B cell (primary cell): ENCODE data around the gene EP400. TPM values are rescaled to one million over a fixed set of nuclear protein-coding genes. Genes with fewer than 3 reads are reported as not detected.

Source experiments
- ATAC-seq: fragments of 200-7000 bp; cut with Tn5 transposase; one replicate; pipeline ENCODE4 v1.10.0; 2021; ENCODE audit warnings: low read depth, mild to moderate bottlenecking, moderate number of reproducible peaks, moderate library complexity
- CTCF ChIA-PET: fragments of 350-600 bp; sonication (Branson Sonifier 250); formaldehyde crosslinking; loops from one replicate; lab custom pipeline; 2021; ENCODE audit warnings: antibody characterized with exemption, inconsistent platforms; lab: Charles Lee
- POLR2A ChIA-PET: fragments of 350-600 bp; sonication (Branson Sonifier 250); formaldehyde crosslinking; loops from one replicate; lab custom pipeline; 2021; ENCODE audit warnings: antibody characterized with exemption; lab: Charles Lee
- DNase-seq: peaks from one replicate; pipeline ENCODE4 v3.0.0; 2013
- H2AFZ ChIP-seq: 2 replicates; pipeline ENCODE4 v1.6.1; 2012; ENCODE audit warnings: mild to moderate bottlenecking, low read depth, low read length; ENCODE audit not compliant: insufficient read depth, poor library complexity, severe bottlenecking
- H3K27ac ChIP-seq, 2 donors: 1 replicate in 1 of 2; 2 replicates in 1 of 2; pipeline ENCODE4 v1.5.1; 2012 to 2013; ENCODE audit warnings: low read length in 2 of 2, mild to moderate bottlenecking in 2 of 2, moderate library complexity in 1 of 2
- H3K27me3 ChIP-seq, 4 experiments: fragments of 200-600 bp in 1 of 4; sonication (generic) in 1 of 4; replicated peaks in 1 of 4; 1 replicate in 2 of 4; 2 replicates in 2 of 4; pipeline versions ENCODE4 v1.6.1 to v1.7.0; 2013 to 2016; ENCODE audit warnings: low read length in 3 of 4, mild to moderate bottlenecking in 2 of 4, mixed read lengths in 1 of 4, moderate library complexity in 1 of 4; ENCODE audit not compliant: insufficient read depth in 4 of 4, control insufficient read depth in 3 of 4; ENCODE audit errors: control extremely low read depth in 1 of 4
- H3K36me3 ChIP-seq, 2 experiments: replicated peaks in 1 of 2; 1 replicate in 1 of 2; 2 replicates in 1 of 2; pipeline versions ENCODE4 v1.6.1 to v1.7.1; 2013; ENCODE audit warnings: low read length in 1 of 2; ENCODE audit not compliant: insufficient read depth in 2 of 2, control insufficient read depth in 1 of 2; ENCODE audit errors: control extremely low read depth in 1 of 2, extremely low read depth in 1 of 2
- H3K4me1 ChIP-seq, 2 donors: fragments of 200-600 bp in 1 of 2; sonication (generic) in 1 of 2; 1 replicate in 1 of 2; 2 replicates in 1 of 2; pipeline versions ENCODE4 v1.5.1 to v1.6.1; 2013 to 2017; ENCODE audit warnings: low read length in 2 of 2; ENCODE audit not compliant: control insufficient read depth in 2 of 2, insufficient read depth in 2 of 2
- H3K4me2 ChIP-seq: replicated peaks from 2 replicates; pipeline ENCODE3; 2012; ENCODE audit warnings: mild to moderate bottlenecking, low read depth, low read length; ENCODE audit not compliant: poor library complexity, severe bottlenecking
- H3K4me3 ChIP-seq, 5 experiments: fragments of 200-600 bp in 1 of 5; sonication (generic) in 1 of 5; 1 replicate in 3 of 5; 2 replicates in 2 of 5; pipeline versions ENCODE4 v1.5.1 to v1.7.0; 2011 to 2016; ENCODE audit warnings: low read length in 4 of 5, mild to moderate bottlenecking in 4 of 5, low read depth in 2 of 5, control low read depth in 1 of 5, moderate library complexity in 1 of 5; ENCODE audit not compliant: insufficient read depth in 1 of 5; ENCODE audit errors: control extremely low read depth in 1 of 5, extremely low read depth in 1 of 5
- H3K79me2 ChIP-seq: fragments of 200-600 bp; sonication (generic); one replicate; pipeline ENCODE4 v1.6.0; 2016; ENCODE audit warnings: low read length; ENCODE audit not compliant: control insufficient read depth, insufficient read depth
- H3K9ac ChIP-seq: fragments of 200-600 bp; sonication (generic); 2 replicates; pipeline ENCODE4 v1.6.1; 2017; ENCODE audit warnings: mild to moderate bottlenecking, low read length, moderate library complexity
- H3K9me3 ChIP-seq, 3 donors: one replicate each; pipeline versions ENCODE4 v1.6.1 to v1.7.1; 2013; ENCODE audit warnings: low read length in 2 of 3; ENCODE audit not compliant: control insufficient read depth in 2 of 3, insufficient read depth in 1 of 3; ENCODE audit errors: control extremely low read depth in 1 of 3
- H4K20me1 ChIP-seq: 2 replicates; pipeline ENCODE4 v1.6.0; 2012; ENCODE audit warnings: mild to moderate bottlenecking, low read length; ENCODE audit not compliant: insufficient read depth, control insufficient read depth, poor library complexity, severe bottlenecking
- H3K27ac Mint-ChIP-seq: one replicate; pipeline ENCODE4 v1.8.0; 2021; ENCODE audit warnings: mixed read lengths
- H3K27me3 Mint-ChIP-seq: one replicate; pipeline ENCODE4 v1.8.0; 2021; ENCODE audit warnings: mixed read lengths
- H3K4me1 Mint-ChIP-seq: one replicate; pipeline ENCODE4 v1.8.0; 2021; ENCODE audit warnings: mixed read lengths
- H3K4me3 Mint-ChIP-seq: one replicate; pipeline ENCODE4 v1.8.0; 2021; ENCODE audit warnings: mixed read lengths
- H3K9me3 Mint-ChIP-seq: one replicate; pipeline ENCODE4 v1.8.0; 2022; ENCODE audit warnings: mixed read lengths; ENCODE audit not compliant: insufficient read depth
- CTCF ChIP-seq: fragments of 200-600 bp; IDR thresholded peaks from one replicate; pipeline ENCODE4 v1.8.0; 2022; ENCODE audit warnings: antibody characterized with exemption, mild to moderate bottlenecking
- EZH2 ChIP-seq: IDR thresholded peaks from 2 replicates; pipeline ENCODE4 v1.6.1; 2012; ENCODE audit warnings: borderline replicate concordance, low read depth, mild to moderate bottlenecking, moderate library complexity, low read length; ENCODE audit not compliant: insufficient read depth, poor library complexity, severe bottlenecking
- WGBS: methylation state at CpG from one replicate; pipeline ENCODE4 v1.1.5; 2013; ENCODE audit warnings: missing lambda C conversion rate; ENCODE audit not compliant: insufficient coverage; 5-methylcytosine and 5-hydroxymethylcytosine counted together
- intact Hi-C: fragments of 100-400 bp; cut with micrococcal nuclease; formaldehyde crosslinking; loops from one replicate; pipeline ENCODE4 v1.10.0; 2022
- polyA plus RNA-seq: library from polyadenylated mRNA; depleted of rRNA; stranded (reverse); fragments of >200 nt; gene quantifications from 2 replicates; pipeline ENCODE4 v1.2.3, GENCODE V29; 2012
- total RNA-seq, 2 donors: library from RNA; stranded (reverse); fragments of 120-200 nt in 1 of 2; gene quantifications; 1 replicate in 1 of 2; 2 replicates in 1 of 2; pipeline versions ENCODE4 v1.2.3 to v1.2.4, GENCODE V29; 2013 to 2022

The EP400 gene
- total and polyA plus RNA-seq, 2 donors (not counting 1 experiment from before 2014, with no cell fraction given): 17.3 to 82.2 TPM

GRCh38 chr12:131910302-131911027 is 39.3 kb upstream of the EP400 start:
- intact Hi-C loops: no loop called here
- H3K4me1 Mint-ChIP-seq: peaks cover 3% of the 10 kb centered on the region
- H3K27ac ChIP-seq: no peak overlapping the region
- TF ChIP-seq CTCF: no peak
- TF ChIP-seq EZH2: no peak
- no peak overlapping the region for H3K4me3 ChIP-seq
- peaks cover 51% of the 10 kb centered on the region for H4K20me1 ChIP-seq
- no peaks in the 10 kb centered on the region for H3K9me3 ChIP-seq
- H3K4me3 Mint-ChIP-seq: no peak overlapping the region
- H3K4me1 ChIP-seq: no peaks in the 10 kb centered on the region
- CTCF ChIA-PET: no interaction called here
- POLR2A ChIA-PET: no interaction called here
- H3K9me3 Mint-ChIP-seq: no peaks in the 10 kb centered on the region
- peaks cover 0 to 59% of the 10 kb centered on the region in 2 experiments for H3K36me3 ChIP-seq
- no peaks in the 10 kb centered on the region for H3K79me2 ChIP-seq
- no peak overlapping the region for H3K4me2 ChIP-seq
- no peak overlapping the region for H3K9ac ChIP-seq
- no peak overlapping the region for H2AFZ ChIP-seq
- WGBS: 92% methylated on average over 22 of the region's 23 CpGs
- H3K27me3 ChIP-seq: no peaks in the 10 kb centered on the region
- no peak for DNase-seq
- no peak overlapping the region for H3K27ac Mint-ChIP-seq
- no peaks in the 10 kb centered on the region for H3K27me3 Mint-ChIP-seq
- ATAC-seq: no peak

DNA sequence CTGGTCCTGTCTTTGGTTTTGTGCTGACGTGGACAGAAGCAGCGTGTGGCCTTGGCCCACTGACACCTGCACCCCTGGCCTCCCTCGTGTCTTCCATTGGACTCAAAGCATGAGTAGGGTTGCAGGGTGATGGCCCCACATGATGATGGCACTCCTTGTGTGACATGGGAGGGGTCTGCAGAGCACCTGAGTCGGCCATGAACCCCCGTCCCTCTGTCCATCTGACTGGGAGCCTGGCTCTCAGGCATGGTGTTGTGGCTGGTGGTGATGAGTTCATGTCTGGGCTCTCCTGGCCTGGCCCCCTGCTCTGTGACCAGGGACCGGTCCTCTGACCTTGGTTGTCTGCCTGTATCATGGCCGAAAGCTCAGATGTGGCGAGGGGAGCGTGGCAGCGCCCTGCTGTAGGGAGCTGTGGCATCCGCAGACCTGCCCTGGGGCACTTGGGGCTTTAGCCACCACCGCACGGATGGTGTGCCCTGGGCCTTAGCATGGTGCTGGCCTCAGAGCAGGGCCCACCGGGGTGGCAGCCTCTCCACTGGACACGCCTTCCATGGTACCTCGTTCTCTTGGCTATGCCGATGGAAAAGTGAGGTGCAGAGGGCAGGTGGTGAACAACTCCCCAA is 38.6 kb upstream of the EP400 start:
- no peaks in the 10 kb centered on the region for H3K79me2 ChIP-seq
- ChIA-PET CTCF (no interaction called here), POLR2A (no interaction called here)
- H4K20me1 ChIP-seq: peaks cover 48% of the 10 kb centered on the region
- no peak overlapping the region for H3K4me3 ChIP-seq
- no peak overlapping the region for H3K27ac Mint-ChIP-seq
- H3K27me3 ChIP-seq: no peaks in the 10 kb centered on the region
- no peak overlapping the region for H2AFZ ChIP-seq
- no peaks in the 10 kb centered on the region for H3K4me1 Mint-ChIP-seq
- whole genome bisulfite sequencing: 97% methylated on average over 17 of the region's 17 CpGs
- no peaks in the 10 kb centered on the region for H3K9me3 Mint-ChIP-seq
- no peak overlapping the region for H3K4me3 Mint-ChIP-seq
- no peak overlapping the region for H3K9ac ChIP-seq
- peaks cover 0 to 66% of the 10 kb centered on the region in 2 experiments for H3K36me3 ChIP-seq
- ATAC-seq (no peak), DNase-seq (no peak)
- no peak for TF ChIP-seq CTCF
- TF ChIP-seq EZH2: no peak
- H3K9me3 ChIP-seq: no peaks in the 10 kb centered on the region
- H3K4me1 ChIP-seq: no peaks in the 10 kb centered on the region
- H3K27ac ChIP-seq: no peak overlapping the region
- no peaks in the 10 kb centered on the region for H3K27me3 Mint-ChIP-seq
- H3K4me2 ChIP-seq: no peak overlapping the region
- intact Hi-C loops: no loop called here
